K562 (cell line): ENCODE results near the gene RNF2. TPM values are rescaled to one million over a fixed set of nuclear protein-coding genes. Genes with fewer than 3 reads are reported as not detected.
A peak's percentile ranks its signal among the peaks of the same experiment; 100 is the strongest.

ENCODE experiments used
- BRCA1 ChIP-seq, 2 experiments: fragments of 450-650 bp in 1 of 2; sonication (generic) in 1 of 2; formaldehyde crosslinking in 1 of 2; IDR thresholded peaks; 2 replicates each; pipeline versions ENCODE4 v1.5.0 to v1.6.1; 2017 to 2020; ENCODE audit warnings: mild to moderate bottlenecking in 1 of 2, missing genetic modification reagents in 1 of 2
- C11orf30 ChIP-seq: fragments of 450-650 bp; IDR thresholded peaks from 2 replicates; pipeline ENCODE4 v1.6.1; 2016; ENCODE audit warnings: low read depth, mild to moderate bottlenecking
- GATA2 ChIP-seq: sonication (generic); formaldehyde crosslinking; IDR thresholded peaks from 2 replicates; pipeline ENCODE4 v1.4.0; 2020; ENCODE audit warnings: mild to moderate bottlenecking, missing genetic modification reagents
- IRF2 ChIP-seq: sonication (generic); formaldehyde crosslinking; IDR thresholded peaks from 2 replicates; pipeline ENCODE4 v1.8.1; 2022; ENCODE audit warnings: mild to moderate bottlenecking, missing genetic modification reagents
- KLF6 ChIP-seq: fragments of 250-450 bp; sonication (Bioruptor Pico); IDR thresholded peaks from 2 replicates; pipeline ENCODE4 v1.4.0; 2020; ENCODE audit warnings: mild to moderate bottlenecking, moderate library complexity, borderline replicate concordance
- MTF1 ChIP-seq: fragments of 250-450 bp; sonication (Bioruptor Pico); IDR thresholded peaks from 2 replicates; pipeline ENCODE4 v1.9.0; 2021; ENCODE audit warnings: moderate library complexity, mild to moderate bottlenecking, inconsistent platforms, borderline replicate concordance
- MYBL2 ChIP-seq, 2 experiments: fragments of 450-650 bp in 1 of 2; sonication (generic) in 1 of 2; formaldehyde crosslinking in 1 of 2; IDR thresholded peaks; 2 replicates each; pipeline versions ENCODE4 v1.6.1 to v1.8.1; 2017 to 2022; ENCODE audit warnings: borderline replicate concordance in 1 of 2, inconsistent platforms in 1 of 2, low read depth in 1 of 2, mild to moderate bottlenecking in 1 of 2, missing genetic modification reagents in 1 of 2, moderate library complexity in 1 of 2
- NCOA6 ChIP-seq: fragments of 450-650 bp; IDR thresholded peaks from 2 replicates; pipeline ENCODE4 v1.6.1; 2017; ENCODE audit warnings: mild to moderate bottlenecking
- SFPQ ChIP-seq: fragments of 200-400 bp; formaldehyde crosslinking; IDR thresholded peaks from 2 replicates; pipeline ENCODE4 v1.6.1; 2017; ENCODE audit warnings: mild to moderate bottlenecking, low read depth, low read length, moderate library complexity
- ZFP30 ChIP-seq: fragments of 250-450 bp; sonication (Bioruptor Pico); IDR thresholded peaks from 2 replicates; pipeline ENCODE4 v1.8.0; 2022; ENCODE audit warnings: moderate library complexity, mild to moderate bottlenecking, inconsistent platforms, borderline replicate concordance
- ZNF253 ChIP-seq: fragments of 250-450 bp; sonication (Bioruptor Pico); conservative IDR thresholded peaks from 2 replicates; pipeline ENCODE4 v1.6.1; 2021; ENCODE audit warnings: mild to moderate bottlenecking
- polyA plus RNA-seq, 8 experiments: library from polyadenylated mRNA; depleted of rRNA in 4 of 8; stranded (reverse) in 5 of 8; unstranded in 3 of 8; fragments of >200 nt; fragmentation: Nextera tagmentation in 2 of 8; fragmentation: Illumina TruSeq in 1 of 8; extraction: Ambion mirVana in 2 of 8; extraction: Trizol in 1 of 8; gene quantifications; 2 replicates each; pipeline versions ENCODE4 v1.2.1 to v1.2.3, GENCODE V29; 2011 to 2014; ENCODE audit warnings: inconsistent platforms in 1 of 8, missing spikeins in 1 of 8
- total RNA-seq, 7 experiments: library from RNA; depleted of rRNA in 6 of 7; stranded (reverse); fragments of >200 nt in 6 of 7; fragmentation: Illumina TruSeq in 2 of 7; extraction: Trizol in 2 of 7; gene quantifications; 2 replicates each; pipeline versions ENCODE4 v1.2.1 to v1.2.3, GENCODE V29; 2011 to 2021; ENCODE audit warnings: low replicate concordance in 1 of 7
- TF ChIP-seq, protein P1 (sequence below): fragments of 250-450 bp; sonication (Bioruptor Pico); IDR thresholded peaks from 2 replicates; pipeline ENCODE4 v1.5.0; 2021
- TF ChIP-seq, protein P2 (sequence below): sonication (generic); formaldehyde crosslinking; IDR thresholded peaks from 2 replicates; pipeline ENCODE4 v1.9.0; 2022; ENCODE audit warnings: mild to moderate bottlenecking, missing genetic modification reagents
- TF ChIP-seq, protein P3 (sequence below): fragments of 450-650 bp; IDR thresholded peaks from 2 replicates; pipeline ENCODE4 v1.6.1; 2016; ENCODE audit warnings: borderline replicate concordance

Gene RNF2
- total and polyA plus RNA-seq, 9 of the 15 experiments (the other 6 are each of a cell fraction or from before 2014, with no cell fraction given) = 7.1 to 66.5 (median 32.9) TPM

- TF ChIP-seq, protein P1, sequence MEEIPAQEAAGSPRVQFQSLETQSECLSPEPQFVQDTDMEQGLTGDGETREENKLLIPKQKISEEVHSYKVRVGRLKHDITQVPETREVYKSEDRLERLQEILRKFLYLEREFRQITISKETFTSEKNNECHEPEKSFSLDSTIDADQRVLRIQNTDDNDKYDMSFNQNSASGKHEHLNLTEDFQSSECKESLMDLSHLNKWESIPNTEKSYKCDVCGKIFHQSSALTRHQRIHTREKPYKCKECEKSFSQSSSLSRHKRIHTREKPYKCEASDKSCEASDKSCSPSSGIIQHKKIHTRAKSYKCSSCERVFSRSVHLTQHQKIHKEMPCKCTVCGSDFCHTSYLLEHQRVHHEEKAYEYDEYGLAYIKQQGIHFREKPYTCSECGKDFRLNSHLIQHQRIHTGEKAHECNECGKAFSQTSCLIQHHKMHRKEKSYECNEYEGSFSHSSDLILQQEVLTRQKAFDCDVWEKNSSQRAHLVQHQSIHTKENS (CRISPR knock-in tag) = no peak
- TF ChIP-seq C11orf30 (no peak), ZNF253 (no peak), KLF6 (CRISPR knock-in tag) (no peak), NCOA6 (peak; percentile 56), BRCA1 (IDR thresholded peaks at IDR 0.05) (no peak), BRCA1 (CRISPR knock-in tag; IDR thresholded peaks at IDR 0.05) (no peak), SFPQ (no peak), MTF1 (CRISPR knock-in tag) (no peak), MYBL2 (IDR thresholded peaks at IDR 0.05; ENCODE audit: low read depth) (no peak), MYBL2 (CRISPR knock-in tag; IDR thresholded peaks at IDR 0.05; ENCODE audit: borderline replicate concordance) (no peak), GATA2 (CRISPR knock-in tag) (no peak), IRF2 (CRISPR knock-in tag) (no peak), ZFP30 (CRISPR knock-in tag) (no peak)
- TF ChIP-seq, protein P2, sequence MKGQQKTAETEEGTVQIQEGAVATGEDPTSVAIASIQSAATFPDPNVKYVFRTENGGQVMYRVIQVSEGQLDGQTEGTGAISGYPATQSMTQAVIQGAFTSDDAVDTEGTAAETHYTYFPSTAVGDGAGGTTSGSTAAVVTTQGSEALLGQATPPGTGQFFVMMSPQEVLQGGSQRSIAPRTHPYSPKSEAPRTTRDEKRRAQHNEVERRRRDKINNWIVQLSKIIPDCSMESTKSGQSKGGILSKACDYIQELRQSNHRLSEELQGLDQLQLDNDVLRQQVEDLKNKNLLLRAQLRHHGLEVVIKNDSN (CRISPR knock-in tag) = no peak
- TF ChIP-seq, protein P3, sequence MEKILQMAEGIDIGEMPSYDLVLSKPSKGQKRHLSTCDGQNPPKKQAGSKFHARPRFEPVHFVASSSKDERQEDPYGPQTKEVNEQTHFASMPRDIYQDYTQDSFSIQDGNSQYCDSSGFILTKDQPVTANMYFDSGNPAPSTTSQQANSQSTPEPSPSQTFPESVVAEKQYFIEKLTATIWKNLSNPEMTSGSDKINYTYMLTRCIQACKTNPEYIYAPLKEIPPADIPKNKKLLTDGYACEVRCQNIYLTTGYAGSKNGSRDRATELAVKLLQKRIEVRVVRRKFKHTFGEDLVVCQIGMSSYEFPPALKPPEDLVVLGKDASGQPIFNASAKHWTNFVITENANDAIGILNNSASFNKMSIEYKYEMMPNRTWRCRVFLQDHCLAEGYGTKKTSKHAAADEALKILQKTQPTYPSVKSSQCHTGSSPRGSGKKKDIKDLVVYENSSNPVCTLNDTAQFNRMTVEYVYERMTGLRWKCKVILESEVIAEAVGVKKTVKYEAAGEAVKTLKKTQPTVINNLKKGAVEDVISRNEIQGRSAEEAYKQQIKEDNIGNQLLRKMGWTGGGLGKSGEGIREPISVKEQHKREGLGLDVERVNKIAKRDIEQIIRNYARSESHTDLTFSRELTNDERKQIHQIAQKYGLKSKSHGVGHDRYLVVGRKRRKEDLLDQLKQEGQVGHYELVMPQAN = no peak; the same call in 1 of the 2 replicates
Observed at GRCh38 chr1:185044981-185045813, at the start of gene RNF2 (continued).
